HUDEP-2 (cell line): ENCODE data around the gene IL17RE.
A peak's percentile ranks its signal among the peaks of the same experiment; 100 is the strongest.
"Not testable (repeated sequence)": the region's sequence is repeated elsewhere in the genome, so short reads cannot be mapped to it uniquely, and the experiment has no call there.

Source experiments
- DNase-seq, 76 experiments: peaks; one replicate each; lab custom pipeline; 2025; ENCODE audit not compliant: unreplicated experiment in 76 of 76; lab: John Stamatoyannopoulos, UW

IL17RE gene, protein sequence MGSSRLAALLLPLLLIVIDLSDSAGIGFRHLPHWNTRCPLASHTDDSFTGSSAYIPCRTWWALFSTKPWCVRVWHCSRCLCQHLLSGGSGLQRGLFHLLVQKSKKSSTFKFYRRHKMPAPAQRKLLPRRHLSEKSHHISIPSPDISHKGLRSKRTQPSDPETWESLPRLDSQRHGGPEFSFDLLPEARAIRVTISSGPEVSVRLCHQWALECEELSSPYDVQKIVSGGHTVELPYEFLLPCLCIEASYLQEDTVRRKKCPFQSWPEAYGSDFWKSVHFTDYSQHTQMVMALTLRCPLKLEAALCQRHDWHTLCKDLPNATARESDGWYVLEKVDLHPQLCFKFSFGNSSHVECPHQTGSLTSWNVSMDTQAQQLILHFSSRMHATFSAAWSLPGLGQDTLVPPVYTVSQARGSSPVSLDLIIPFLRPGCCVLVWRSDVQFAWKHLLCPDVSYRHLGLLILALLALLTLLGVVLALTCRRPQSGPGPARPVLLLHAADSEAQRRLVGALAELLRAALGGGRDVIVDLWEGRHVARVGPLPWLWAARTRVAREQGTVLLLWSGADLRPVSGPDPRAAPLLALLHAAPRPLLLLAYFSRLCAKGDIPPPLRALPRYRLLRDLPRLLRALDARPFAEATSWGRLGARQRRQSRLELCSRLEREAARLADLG

GRCh38 chr3:9902372-9903237, at the start of gene IL17RE:
Gene IL17RE (plus strand): TSS chr3:9902848. CDS start chr3:9902933, 85 bp downstream.
- DNase-seq, result no peak

GRCh38 chr3:9854291-9854940, 48.2 kb upstream of the IL17RE start:
- DNase-seq, result not testable (repeated sequence)

- no peak for DNase-seq
Measured at GRCh38 chr3:9855594-9855993, 47.1 kb upstream of the IL17RE start.

DNA sequence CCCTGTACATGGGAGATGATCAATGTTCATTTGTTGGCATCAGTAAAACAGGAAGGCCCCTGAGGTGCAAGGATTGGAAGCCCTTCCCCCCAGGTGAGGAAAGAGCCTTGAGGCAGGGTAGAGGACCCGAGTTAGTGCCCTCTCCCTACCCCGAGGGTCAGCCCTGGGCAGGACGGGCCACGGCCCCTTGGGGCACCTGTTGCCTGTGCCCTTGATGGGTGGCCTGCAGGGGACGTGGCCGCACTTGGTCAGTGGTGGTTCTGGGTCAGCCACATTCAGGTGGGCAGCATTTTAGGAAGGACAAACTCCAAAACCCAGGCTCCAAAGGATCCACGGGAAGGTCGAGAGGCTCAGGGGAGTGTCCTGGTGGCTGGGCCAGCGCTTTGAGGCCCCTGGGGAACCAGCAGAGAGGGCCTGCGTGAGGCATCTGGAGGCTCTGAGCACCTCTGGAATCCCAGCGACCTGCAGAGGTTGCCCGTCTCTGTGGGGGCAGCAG, 43.1 kb upstream of the IL17RE start:
- no peak for DNase-seq

- no peak for DNase-seq
Measured at GRCh38 chr3:9861201-9861600, 41.4 kb upstream of the IL17RE start.

DNA sequence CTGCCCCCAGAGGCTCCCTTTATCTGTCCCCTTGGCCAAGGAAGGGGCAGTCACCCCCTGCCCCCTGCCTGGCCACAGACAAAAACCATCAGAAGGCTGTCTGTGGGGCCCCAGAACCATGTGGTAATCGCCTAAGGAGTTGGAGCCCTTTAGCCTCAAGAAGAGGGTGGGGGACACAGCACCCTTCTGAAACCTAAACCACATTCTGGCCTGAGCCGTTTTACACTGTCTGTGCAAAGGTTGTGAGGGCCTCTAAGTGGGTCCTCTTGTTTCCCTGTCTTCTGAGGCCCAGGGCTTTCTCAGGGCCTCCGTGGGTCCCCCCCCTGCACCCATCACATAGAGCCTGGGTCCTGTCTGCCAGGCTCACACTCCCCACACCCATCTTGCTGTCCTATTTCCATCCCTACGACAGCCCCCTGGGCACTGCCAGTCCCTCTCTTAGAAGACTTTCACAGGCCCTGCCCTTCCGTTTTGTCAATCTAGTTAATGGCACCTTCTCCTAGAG, 41.0 kb upstream of the IL17RE start:
- DNase-seq, result no peak

- peak in 39 of 76 experiments; percentile 4 to 59 (median 33) for DNase-seq
Measured at GRCh38 chr3:9862391-9863057, 40.1 kb upstream of the IL17RE start.

- DNase-seq, result no peak
Measured at GRCh38 chr3:9863058-9863772, 39.4 kb upstream of the IL17RE start.

- no peak for DNase-seq
Measured at GRCh38 chr3:9864200-9864927, 38.3 kb upstream of the IL17RE start.

DNA sequence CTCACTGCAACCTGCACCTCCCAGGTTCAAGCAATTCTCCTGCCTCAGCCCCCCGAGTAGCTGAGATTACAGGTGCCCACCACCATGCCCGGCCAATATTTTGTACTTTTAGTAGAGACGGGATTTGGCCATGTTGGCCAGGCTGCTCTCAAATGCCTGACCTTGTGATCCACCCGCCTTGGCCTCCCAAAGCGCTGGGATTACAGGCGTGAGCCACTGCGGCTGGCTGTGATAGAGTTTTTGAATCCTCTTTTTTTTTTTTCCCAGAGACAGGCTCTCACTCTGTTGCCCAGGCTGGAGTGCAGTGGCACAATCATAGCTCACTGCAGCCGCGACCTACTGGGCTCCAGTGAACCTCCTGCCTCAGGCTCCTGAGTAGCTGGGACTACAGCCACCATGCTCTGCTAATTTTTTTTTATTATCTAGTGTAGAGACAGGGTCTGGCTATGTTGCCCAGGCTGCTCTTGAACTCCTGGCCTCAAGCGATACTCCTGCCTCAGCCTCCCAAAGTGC, 37.5 kb upstream of the IL17RE start:
- not testable (repeated sequence) for DNase-seq

- no peak for DNase-seq
Measured at GRCh38 chr3:9866639-9867038, 36.0 kb upstream of the IL17RE start.

- DNase-seq, result no peak
Measured at GRCh38 chr3:9867106-9867505, 35.5 kb upstream of the IL17RE start.

DNA sequence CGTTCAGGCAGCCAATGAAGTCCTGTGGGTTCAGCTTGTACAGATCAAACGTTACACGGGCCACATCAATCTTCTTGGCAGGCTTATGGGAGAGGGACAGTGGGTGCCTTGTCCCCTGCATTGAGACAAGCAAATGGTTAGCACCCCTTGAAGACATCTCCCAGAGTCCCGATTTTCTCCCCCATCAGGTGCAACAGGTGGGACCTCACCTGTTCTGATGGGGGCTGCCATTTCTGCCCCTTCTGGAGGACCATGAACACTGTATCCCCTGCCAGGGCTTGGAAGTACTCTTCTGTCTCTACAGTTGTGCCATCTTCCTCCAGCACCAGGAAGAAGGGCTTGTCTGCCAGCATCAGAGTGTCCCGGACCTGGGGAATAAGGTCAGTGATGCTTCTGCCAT, 32.7 kb upstream of the IL17RE start:
- no peak for DNase-seq

GRCh38 chr3:9870978-9871377, 31.7 kb upstream of the IL17RE start:
- no peak for DNase-seq

GRCh38 chr3:9872067-9872466, 30.6 kb upstream of the IL17RE start:
- DNase-seq, result not testable (repeated sequence)

DNA sequence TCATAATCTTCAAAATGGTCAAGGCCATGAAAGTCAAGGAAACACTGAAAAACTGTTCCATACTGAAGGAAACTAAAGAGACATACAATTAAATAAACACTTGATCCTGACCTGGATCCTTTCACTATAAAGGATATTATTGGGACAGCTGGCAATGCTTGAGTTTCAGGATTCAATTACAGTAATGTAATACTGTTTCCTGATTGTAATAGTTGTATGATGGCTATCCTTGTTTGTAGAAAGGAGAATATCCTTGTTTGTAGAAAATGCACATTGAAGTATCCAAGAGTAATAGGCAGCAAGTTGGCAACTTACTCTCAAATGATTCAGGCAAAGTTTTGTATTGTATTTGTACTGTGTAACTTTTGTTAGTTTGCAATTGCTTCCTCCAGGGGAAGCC, 27.2 kb upstream of the IL17RE start:
- no peak for DNase-seq

GRCh38 chr3:9876255-9876654, 26.4 kb upstream of the IL17RE start:
- not testable (repeated sequence) for DNase-seq

DNA sequence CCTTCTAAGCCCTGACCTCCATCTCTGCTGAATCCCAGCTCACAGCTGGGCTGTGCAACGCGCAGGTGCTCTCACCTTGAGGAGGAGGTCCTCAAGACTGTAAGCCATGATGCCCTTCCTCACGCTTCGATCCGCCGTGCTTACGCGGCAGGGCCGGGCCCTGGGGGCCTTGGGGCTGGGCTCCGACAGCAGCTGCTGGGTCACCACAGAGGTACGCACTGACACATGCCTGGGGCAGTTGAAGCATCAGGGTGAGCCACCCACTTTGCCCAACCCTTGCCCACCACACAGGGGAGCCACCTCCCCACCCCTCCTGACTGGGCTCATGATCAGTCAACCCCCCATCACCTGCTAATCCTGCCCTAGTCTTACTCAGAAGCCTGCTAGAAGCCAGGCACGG, 25.7 kb upstream of the IL17RE start:
- DNase-seq, result no peak
